ENCODE measurements around the gene G6PC1.
"Not testable (repeated sequence)": the region's sequence is repeated elsewhere in the genome, so short reads cannot be mapped to it uniquely, and the experiment has no call there.

G6PC1 gene

GRCh38 chr17:42873932-42874695, 26.5 kb upstream of the G6PC1 start:
- not testable (repeated sequence) for DNase-seq

- no peak for DNase-seq
These were observed 23.6 kb upstream of the G6PC1 start for GRCh38 chr17:42877037-42877436.

GRCh38 chr17:42878123-42878880, 22.3 kb upstream of the G6PC1 start:
- DNase-seq: no peak

- DNase-seq: no peak
These were observed 21.5 kb upstream of the G6PC1 start for GRCh38 chr17:42878924-42879595.

- DNase-seq: no peak
These were observed 21.0 kb upstream of the G6PC1 start for GRCh38 chr17:42879596-42879985.

- DNase-seq: no peak
These were observed 19.8 kb upstream of the G6PC1 start for GRCh38 chr17:42880776-42881310.

- not testable (repeated sequence) for DNase-seq
These were observed 18.9 kb upstream of the G6PC1 start for GRCh38 chr17:42881706-42882105.

- DNase-seq: no peak
These were observed 18.4 kb upstream of the G6PC1 start for GRCh38 chr17:42882166-42882565.

- DNase-seq: no peak
These were observed 16.6 kb upstream of the G6PC1 start for GRCh38 chr17:42883802-42884558.

GRCh38 chr17:42885806-42886205, 14.8 kb upstream of the G6PC1 start:
- not testable (repeated sequence) for DNase-seq

- no peak for DNase-seq
These were observed 14.1 kb upstream of the G6PC1 start for GRCh38 chr17:42886283-42887176.

GRCh38 chr17:42889809-42890208, 10.8 kb upstream of the G6PC1 start:
- no peak for DNase-seq

- DNase-seq: no peak
These were observed 9.0 kb upstream of the G6PC1 start for GRCh38 chr17:42891539-42892152.

GRCh38 chr17:42893359-42893758, 7.2 kb upstream of the G6PC1 start:
- no peak for DNase-seq

- no peak for DNase-seq
These were observed 6.1 kb upstream of the G6PC1 start for GRCh38 chr17:42894283-42895184.

- DNase-seq: no peak
These were observed 5.4 kb upstream of the G6PC1 start for GRCh38 chr17:42895185-42895555.

GRCh38 chr17:42898147-42898811, 2.3 kb upstream of the G6PC1 start:
- no peak for DNase-seq

- DNase-seq: not testable (repeated sequence)
These were observed 618 bp upstream of the G6PC1 start for GRCh38 chr17:42899981-42900380.

- no peak for DNase-seq
These were observed 1.1 kb downstream of the G6PC1 start for GRCh38 chr17:42901535-42902229.
